ENCODE data around the gene RPH3AL. TPM values are rescaled to one million over a fixed set of nuclear protein-coding genes. Genes with fewer than 3 reads are reported as not detected.
A peak's percentile ranks its signal among the peaks of the same experiment; 100 is the strongest.

Gene RPH3AL
- polyA plus RNA-seq, 3 donors: 0.71 to 1.9 (median 1.5) TPM

- H3K79me2 ChIP-seq (ENCODE audit: insufficient read depth, low read length): no peaks in the 10 kb centered on the region
- H3K4me2 ChIP-seq (replicated peaks; ENCODE audit: extremely low read depth, low read length, poor library complexity, severe bottlenecking): no peak overlapping the region
- no peak overlapping the region for H3K9ac ChIP-seq (ENCODE audit: insufficient read depth, low read length, poor library complexity, severe bottlenecking)
- peaks cover 37 to 44% of the 10 kb centered on the region in 2 donors for H3K4me1 ChIP-seq (ENCODE audit: control insufficient read depth in 1 of 2, insufficient read depth in 2 of 2, low read length in 2 of 2)
- intact Hi-C loops (cut with micrococcal nuclease): no loop called here
- Mint-ChIP-seq H3K9me3 (peaks cover under 1 to 10% (median 4%) of the 10 kb centered on the region in 7 donors), H3K4me1 (peaks cover 53% of the 10 kb centered on the region), H3K27ac (peak overlapping the region in 2 of 7 donors; percentile 7 to 34), H3K4me3 (no peak overlapping the region), H3K27me3 (ENCODE audit: low read depth in 3 of 3) (peaks cover 1 to 8% (median 2%) of the 10 kb centered on the region in 3 donors), H3K36me3 (peaks cover 0 to 4% of the 10 kb centered on the region in 2 donors)
- H3K27me3 ChIP-seq (ENCODE audit: control insufficient read depth in 2 of 2, insufficient read depth in 2 of 2, low read length in 2 of 2): no peaks in the 10 kb centered on the region
- H3K9me3 ChIP-seq (replicated peaks in 1 of 2; ENCODE audit: control insufficient read depth in 1 of 2, insufficient read depth in 1 of 2, low read length in 2 of 2): peaks cover 0 to 7% of the 10 kb centered on the region in 2 donors
- TF ChIP-seq CTCF (IDR thresholded peaks at IDR 0.05): no peak
- H3K4me3 ChIP-seq (replicated peaks in 1 of 3; ENCODE audit: low read depth in 2 of 3, low read length in 3 of 3): no peak overlapping the region
- H2AFZ ChIP-seq (ENCODE audit: insufficient read depth, low read depth, low read length, poor library complexity, severe bottlenecking): no peak overlapping the region
- DNase-seq: no peak
- no peaks in the 10 kb centered on the region for H4K20me1 ChIP-seq (ENCODE audit: insufficient read depth, low read length)
- 80% methylated on average over 6 of the region's 6 CpGs for WGBS (ENCODE audit: insufficient coverage)
- H3K27ac ChIP-seq (ENCODE audit: low read depth in 1 of 2, low read length in 2 of 2): no peak overlapping the region
- no peaks in the 10 kb centered on the region for H3K36me3 ChIP-seq (replicated peaks in 1 of 2; ENCODE audit: control insufficient read depth in 1 of 2, insufficient read depth in 2 of 2, low read length in 2 of 2)
Observed at GRCh38 chr17:351449-351738, 1.2 kb downstream of the RPH3AL start.

GRCh38 chr17:350706-351448, 1.7 kb downstream of the RPH3AL start:
- Histone ChIP-seq H3K36me3 (replicated peaks in 1 of 2; ENCODE audit: control insufficient read depth in 1 of 2, insufficient read depth in 2 of 2, low read length in 2 of 2) (no peaks in the 10 kb centered on the region), H2AFZ (ENCODE audit: insufficient read depth, low read depth, low read length, poor library complexity, severe bottlenecking) (no peak overlapping the region), H3K27ac (ENCODE audit: low read depth in 1 of 2, low read length in 2 of 2) (no peak overlapping the region), H3K79me2 (ENCODE audit: insufficient read depth, low read length) (no peaks in the 10 kb centered on the region), H3K4me2 (replicated peaks; ENCODE audit: extremely low read depth, low read length, poor library complexity, severe bottlenecking) (no peak overlapping the region), H4K20me1 (ENCODE audit: insufficient read depth, low read length) (no peaks in the 10 kb centered on the region), H3K9me3 (replicated peaks in 1 of 2; ENCODE audit: control insufficient read depth in 1 of 2, insufficient read depth in 1 of 2, low read length in 2 of 2) (peaks cover 0 to 7% of the 10 kb centered on the region in 2 donors), H3K4me3 (replicated peaks in 1 of 3; ENCODE audit: low read depth in 2 of 3, low read length in 3 of 3) (no peak overlapping the region), H3K9ac (ENCODE audit: insufficient read depth, low read length, poor library complexity, severe bottlenecking) (no peak overlapping the region), H3K4me1 (ENCODE audit: control insufficient read depth in 1 of 2, insufficient read depth in 2 of 2, low read length in 2 of 2) (peaks cover 37 to 44% of the 10 kb centered on the region in 2 donors), H3K27me3 (ENCODE audit: control insufficient read depth in 2 of 2, insufficient read depth in 2 of 2, low read length in 2 of 2) (no peaks in the 10 kb centered on the region)
- H3K9me3 Mint-ChIP-seq: peaks cover 0 to 8% (median 3%) of the 10 kb centered on the region in 7 donors
- H3K36me3 Mint-ChIP-seq: peaks cover 0 to 4% of the 10 kb centered on the region in 2 donors
- H3K27me3 Mint-ChIP-seq (ENCODE audit: low read depth in 3 of 3): peaks cover 1 to 8% (median 2%) of the 10 kb centered on the region in 3 donors
- intact Hi-C loops (cut with micrococcal nuclease): no loop called here
- peak overlapping the region; percentile 9 to 81 (median 54) for H3K27ac Mint-ChIP-seq
- H3K4me1 Mint-ChIP-seq: peaks cover 53% of the 10 kb centered on the region
- TF ChIP-seq CTCF (IDR thresholded peaks at IDR 0.05): no peak
- H3K4me3 Mint-ChIP-seq: peak overlapping the region; percentile 13 to 58
- DNase-seq: peak; percentile 6 to 40 (median 23)
- 34% methylated on average over 5 of the region's 8 CpGs for WGBS (ENCODE audit: insufficient coverage)
